ENCODE measurements around the gene RASA2.

DNA sequence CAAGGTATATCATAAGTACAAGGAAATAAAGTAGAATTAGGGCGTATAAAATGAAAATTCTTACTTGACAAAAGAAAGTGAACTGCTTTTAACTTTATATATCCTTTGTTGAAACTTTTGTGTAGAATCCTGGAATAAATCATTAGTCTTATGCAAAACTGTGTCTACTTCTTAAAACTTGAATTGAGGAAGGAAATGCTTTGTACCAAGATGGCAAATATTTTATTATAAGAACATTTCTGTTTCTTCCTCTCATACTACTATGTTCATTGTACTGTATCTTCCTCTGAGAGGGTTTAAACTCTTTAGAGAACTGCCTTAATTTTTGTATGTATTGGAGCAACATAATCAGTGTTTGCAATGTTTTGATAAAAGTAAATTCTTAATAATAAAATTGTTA lies 42.0 kb downstream of the RASA2 start:
- TF ChIP-seq, protein P1, sequence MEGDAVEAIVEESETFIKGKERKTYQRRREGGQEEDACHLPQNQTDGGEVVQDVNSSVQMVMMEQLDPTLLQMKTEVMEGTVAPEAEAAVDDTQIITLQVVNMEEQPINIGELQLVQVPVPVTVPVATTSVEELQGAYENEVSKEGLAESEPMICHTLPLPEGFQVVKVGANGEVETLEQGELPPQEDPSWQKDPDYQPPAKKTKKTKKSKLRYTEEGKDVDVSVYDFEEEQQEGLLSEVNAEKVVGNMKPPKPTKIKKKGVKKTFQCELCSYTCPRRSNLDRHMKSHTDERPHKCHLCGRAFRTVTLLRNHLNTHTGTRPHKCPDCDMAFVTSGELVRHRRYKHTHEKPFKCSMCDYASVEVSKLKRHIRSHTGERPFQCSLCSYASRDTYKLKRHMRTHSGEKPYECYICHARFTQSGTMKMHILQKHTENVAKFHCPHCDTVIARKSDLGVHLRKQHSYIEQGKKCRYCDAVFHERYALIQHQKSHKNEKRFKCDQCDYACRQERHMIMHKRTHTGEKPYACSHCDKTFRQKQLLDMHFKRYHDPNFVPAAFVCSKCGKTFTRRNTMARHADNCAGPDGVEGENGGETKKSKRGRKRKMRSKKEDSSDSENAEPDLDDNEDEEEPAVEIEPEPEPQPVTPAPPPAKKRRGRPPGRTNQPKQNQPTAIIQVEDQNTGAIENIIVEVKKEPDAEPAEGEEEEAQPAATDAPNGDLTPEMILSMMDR (IDR thresholded peaks at IDR 0.05) = no peak
- no peak for TF ChIP-seq EP300 (IDR thresholded peaks at IDR 0.05)
- no peak for TF ChIP-seq POLR2A (IDR thresholded peaks at IDR 0.05; ENCODE audit: low read depth)
